C4-2B (cell line): ENCODE measurements around the gene LOXL1.

Experiments used
- CTCF ChIP-seq: fragments of 450-650 bp; conservative IDR thresholded peaks from 2 replicates; pipeline ENCODE4 v1.5.1; 2017; ENCODE audit warnings: mild to moderate bottlenecking
- ZFX ChIP-seq: fragments of 450-650 bp; IDR thresholded peaks from 2 replicates; pipeline ENCODE4 v1.6.1; 2017

GRCh38 chr15:73882761-73883419 lies 43.4 kb upstream of the LOXL1 start:
- TF ChIP-seq CTCF (no peak), ZFX (no peak)
